ENCODE measurements around the gene BOLA2. TPM values are rescaled to one million over a fixed set of nuclear protein-coding genes. Genes with fewer than 3 reads are reported as not detected.

Gene BOLA2
- total RNA-seq, 1 experiment from 2014 or later = 28.0 TPM

Other genes with a start within 250 kb of the BOLA2 start
- not detected in 2 replicates for gene NPIPB11, start 47.6 kb downstream of the BOLA2 start, total RNA-seq (2014; rRNA removed; shearing (Covaris generic); ENCODE audit: low replicate concordance)
- 49.4 and 142 TPM in 2 replicates for gene SLX1B, start 182 bp upstream of the BOLA2 start, total RNA-seq (2014; rRNA removed; shearing (Covaris generic); ENCODE audit: low replicate concordance)
- 2.6 and 6.6 TPM in 2 replicates for gene SULT1A4, start 5.6 kb upstream of the BOLA2 start, total RNA-seq (2014; rRNA removed; shearing (Covaris generic); ENCODE audit: low replicate concordance)
- gene NPIPB12, start 52.1 kb upstream of the BOLA2 start, total RNA-seq (2014; rRNA removed; shearing (Covaris generic); ENCODE audit: low replicate concordance) = 1.9 and 25.3 TPM in 2 replicates
- not detected in 2 replicates for gene SPN, start 208.9 kb upstream of the BOLA2 start, total RNA-seq (2014; rRNA removed; shearing (Covaris generic); ENCODE audit: low replicate concordance)
- gene QPRT, start 224.8 kb upstream of the BOLA2 start, total RNA-seq (2014; rRNA removed; shearing (Covaris generic); ENCODE audit: low replicate concordance) = 57.5 and 101 TPM in 2 replicates

All from Caki2 (cell line).